GM15510 (cell line): ENCODE data around the gene NR1H3.

Experiments
- POLR2A ChIP-seq: IDR thresholded peaks from 3 replicates; pipeline ENCODE4 v1.6.1; 2011; ENCODE audit warnings: borderline replicate concordance; ENCODE audit not compliant: insufficient read length; ENCODE audit errors: extremely low read depth

Gene NR1H3

GRCh38 chr11:47257517-47258316, at the start of gene NR1H3:
NR1H3 (plus strand) TSS chr11:47257996; CDS start chr11:47259217, 1,221 bp downstream.
- no peak for TF ChIP-seq POLR2A

GRCh38 chr11:47208628-47209027, 49.2 kb upstream of the NR1H3 start:
- TF ChIP-seq POLR2A, result no peak

GRCh38 chr11:47212938-47213337, 44.9 kb upstream of the NR1H3 start:
- no peak for TF ChIP-seq POLR2A

GRCh38 chr11:47213950-47214565, 43.7 kb upstream of the NR1H3 start:
- TF ChIP-seq POLR2A, result peak; percentile 58

GRCh38 chr11:47215366-47215910, 42.4 kb upstream of the NR1H3 start:
- no peak for TF ChIP-seq POLR2A

- TF ChIP-seq POLR2A, result peak; percentile 42
These were observed 41.5 kb upstream of the NR1H3 start for GRCh38 chr11:47216121-47216798.

GRCh38 chr11:47220401-47220821, 37.4 kb upstream of the NR1H3 start:
- no peak for TF ChIP-seq POLR2A

GRCh38 chr11:47222696-47223095, 35.1 kb upstream of the NR1H3 start:
- TF ChIP-seq POLR2A, result no peak

GRCh38 chr11:47225552-47226400, 32.0 kb upstream of the NR1H3 start:
- TF ChIP-seq POLR2A, result no peak

GRCh38 chr11:47229161-47229560, 28.6 kb upstream of the NR1H3 start:
- TF ChIP-seq POLR2A, result no peak

- no peak for TF ChIP-seq POLR2A
These were observed 24.7 kb upstream of the NR1H3 start for GRCh38 chr11:47233051-47233450.

- TF ChIP-seq POLR2A, result no peak
These were observed 23.7 kb upstream of the NR1H3 start for GRCh38 chr11:47233989-47234668.

- no peak for TF ChIP-seq POLR2A
These were observed 23.1 kb upstream of the NR1H3 start for GRCh38 chr11:47234669-47235100.

- TF ChIP-seq POLR2A, result no peak
These were observed 22.6 kb upstream of the NR1H3 start for GRCh38 chr11:47235163-47235562.

GRCh38 chr11:47236482-47236881, 21.3 kb upstream of the NR1H3 start:
- TF ChIP-seq POLR2A, result no peak

- no peak for TF ChIP-seq POLR2A
These were observed 17.9 kb upstream of the NR1H3 start for GRCh38 chr11:47239852-47240251.
